Fibroblast of pulmonary artery (primary cell): ENCODE data around the gene CDK17.
A peak's percentile ranks its signal among the peaks of the same experiment; 100 is the strongest.

ENCODE experiments used
- DNase-seq: peaks from one replicate; pipeline ENCODE4 v3.0.0-alpha.2; 2010; ENCODE audit warnings: low read depth
- H3K4me3 ChIP-seq: replicated peaks from 2 replicates; pipeline ENCODE4 v1.5.1; 2011; ENCODE audit warnings: low read depth, mild to moderate bottlenecking, control low read depth, low read length, moderate library complexity
- CTCF ChIP-seq: IDR thresholded peaks from 2 replicates; pipeline ENCODE4 v1.5.1; 2011; ENCODE audit warnings: mild to moderate bottlenecking, control low read depth, low read length, inconsistent platforms; ENCODE audit errors: missing control alignments

CDK17 gene

GRCh38 chr12:96427269-96427729, 27.1 kb upstream of the CDK17 start:
- H3K4me3 ChIP-seq, result peak overlapping the region; percentile 58
- no peak for TF ChIP-seq CTCF
- peak; percentile 100 for DNase-seq

DNA sequence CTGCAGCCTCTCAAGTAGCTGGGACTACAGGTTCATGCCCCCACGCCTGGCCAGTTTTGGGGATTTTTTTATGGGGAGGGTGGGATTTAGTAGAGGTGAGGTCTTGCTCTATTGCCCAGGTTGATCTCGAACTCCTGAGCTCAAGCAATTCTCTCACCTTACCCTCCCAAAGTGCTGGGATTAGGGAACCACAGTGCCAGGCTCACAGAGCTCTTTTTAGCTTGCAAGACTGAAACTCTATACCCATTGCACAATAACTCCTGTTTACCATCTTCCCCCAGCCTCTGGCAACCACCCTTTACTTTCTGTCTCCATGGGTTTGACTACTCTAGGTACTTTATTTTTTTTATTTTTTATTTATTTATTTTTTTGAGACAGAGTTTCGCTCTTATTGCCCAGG, 25.7 kb upstream of the CDK17 start:
- peak overlapping the region; percentile 11 for H3K4me3 ChIP-seq
- DNase-seq, result peak; percentile 79
- no peak for TF ChIP-seq CTCF

GRCh38 chr12:96425321-96425720, 25.1 kb upstream of the CDK17 start:
- DNase-seq, result peak; percentile 85
- H3K4me3 ChIP-seq, result peak overlapping the region; percentile 11
- TF ChIP-seq CTCF, result no peak

GRCh38 chr12:96424601-96425000, 24.4 kb upstream of the CDK17 start:
- no peak for TF ChIP-seq CTCF
- no peak for DNase-seq
- H3K4me3 ChIP-seq, result no peak overlapping the region

- DNase-seq, result peak; percentile 67
- TF ChIP-seq CTCF, result no peak
- H3K4me3 ChIP-seq, result no peak overlapping the region
These were observed 22.0 kb upstream of the CDK17 start for GRCh38 chr12:96422192-96422591.

DNA sequence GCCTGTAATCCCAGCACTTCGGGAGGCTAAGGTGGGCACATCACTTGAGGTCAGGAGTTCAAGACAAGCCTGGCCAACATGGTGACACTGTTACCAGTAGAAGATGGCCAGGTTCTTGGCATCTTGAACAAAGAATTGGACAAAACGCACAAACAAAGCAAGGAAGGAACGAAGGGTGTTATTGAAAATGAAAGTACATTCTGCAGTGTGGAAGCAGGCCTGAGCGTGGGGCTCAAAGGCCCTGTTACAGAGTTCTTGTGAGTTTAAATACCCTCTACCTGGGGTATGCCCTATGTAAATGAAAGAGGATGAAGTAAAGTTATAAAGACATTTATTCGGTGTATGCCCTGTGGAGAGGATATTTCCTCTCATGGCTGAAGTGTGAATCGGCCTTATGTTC, 20.8 kb upstream of the CDK17 start:
- no peak for DNase-seq
- no peak overlapping the region for H3K4me3 ChIP-seq
- TF ChIP-seq CTCF, result no peak

GRCh38 chr12:96420277-96420835, 20.1 kb upstream of the CDK17 start:
- no peak overlapping the region for H3K4me3 ChIP-seq
- peak; percentile 57 for DNase-seq
- no peak for TF ChIP-seq CTCF
